Thoracic aorta (tissue), 2 donors: ENCODE results near the gene AUTS2. TPM values are rescaled to one million over a fixed set of nuclear protein-coding genes. Genes with fewer than 3 reads are reported as not detected.

Experiments used
- ATAC-seq: fragments of 150-250 bp; one replicate; pipeline ENCODE4 v1.8.0; 2017; ENCODE audit warnings: low read depth; ENCODE audit not compliant: insufficient number of reproducible peaks, low FRiP score
- DNase-seq: peaks from one replicate; pipeline ENCODE4 v3.0.0-alpha.2; 2020; ENCODE audit warnings: low spot score
- H3K27ac ChIP-seq, 2 donors: fragments of 200-600 bp; sonication (generic); 1 replicate in 1 of 2; 2 replicates in 1 of 2; pipeline ENCODE4 v1.5.1; 2016; ENCODE audit warnings: mild to moderate bottlenecking in 2 of 2, moderate library complexity in 2 of 2
- H3K27me3 ChIP-seq: fragments of 200-600 bp; sonication (generic); replicated peaks from 2 replicates; pipeline ENCODE4 v1.6.0; 2016; ENCODE audit warnings: mild to moderate bottlenecking; ENCODE audit not compliant: insufficient read depth
- H3K36me3 ChIP-seq: fragments of 200-600 bp; sonication (generic); one replicate; pipeline ENCODE4 v1.5.1; 2016
- H3K4me1 ChIP-seq, 2 donors: fragments of 200-600 bp; sonication (generic); 1 replicate in 1 of 2; 2 replicates in 1 of 2; pipeline versions ENCODE4 v1.5.1 to v1.6.0; 2016; ENCODE audit warnings: low read depth in 2 of 2, mild to moderate bottlenecking in 1 of 2; ENCODE audit not compliant: control insufficient read depth in 1 of 2
- H3K4me3 ChIP-seq: fragments of 200-600 bp; sonication (generic); 2 replicates; pipeline ENCODE4 v1.5.1; 2016; ENCODE audit warnings: mild to moderate bottlenecking
- H3K9me3 ChIP-seq: fragments of 200-600 bp; sonication (generic); 2 replicates; pipeline ENCODE4 v1.5.1; 2016
- total RNA-seq, 2 donors: library from RNA; depleted of rRNA; stranded (reverse); fragments of >200 nt; gene quantifications; one replicate each; pipeline versions ENCODE4 v1.1.0 to v1.2.3, GENCODE V29; 2016
- TF ChIP-seq, protein P1 (sequence below): fragments of 200-600 bp; sonication (generic); IDR thresholded peaks from one replicate; pipeline ENCODE4 v1.5.1; 2019; ENCODE audit warnings: antibody characterized with exemption

Gene AUTS2
- total RNA-seq, 2 donors from 2014 or later, result 49.4 to 101 TPM

- Histone ChIP-seq H3K27ac (no peak overlapping the region), H3K4me1 (no peaks in the 10 kb centered on the region), H3K4me3 (no peak overlapping the region), H3K27me3 (no peaks in the 10 kb centered on the region), H3K36me3 (no peaks in the 10 kb centered on the region), H3K9me3 (no peaks in the 10 kb centered on the region)
- TF ChIP-seq, protein P1, sequence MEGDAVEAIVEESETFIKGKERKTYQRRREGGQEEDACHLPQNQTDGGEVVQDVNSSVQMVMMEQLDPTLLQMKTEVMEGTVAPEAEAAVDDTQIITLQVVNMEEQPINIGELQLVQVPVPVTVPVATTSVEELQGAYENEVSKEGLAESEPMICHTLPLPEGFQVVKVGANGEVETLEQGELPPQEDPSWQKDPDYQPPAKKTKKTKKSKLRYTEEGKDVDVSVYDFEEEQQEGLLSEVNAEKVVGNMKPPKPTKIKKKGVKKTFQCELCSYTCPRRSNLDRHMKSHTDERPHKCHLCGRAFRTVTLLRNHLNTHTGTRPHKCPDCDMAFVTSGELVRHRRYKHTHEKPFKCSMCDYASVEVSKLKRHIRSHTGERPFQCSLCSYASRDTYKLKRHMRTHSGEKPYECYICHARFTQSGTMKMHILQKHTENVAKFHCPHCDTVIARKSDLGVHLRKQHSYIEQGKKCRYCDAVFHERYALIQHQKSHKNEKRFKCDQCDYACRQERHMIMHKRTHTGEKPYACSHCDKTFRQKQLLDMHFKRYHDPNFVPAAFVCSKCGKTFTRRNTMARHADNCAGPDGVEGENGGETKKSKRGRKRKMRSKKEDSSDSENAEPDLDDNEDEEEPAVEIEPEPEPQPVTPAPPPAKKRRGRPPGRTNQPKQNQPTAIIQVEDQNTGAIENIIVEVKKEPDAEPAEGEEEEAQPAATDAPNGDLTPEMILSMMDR, result no peak
- ATAC-seq (no peak), DNase-seq (no peak)
Measured at GRCh38 chr7:69847921-69848612, 249.8 kb downstream of the AUTS2 start.

- no peaks in the 10 kb centered on the region for H3K27me3 ChIP-seq
- no peak for ATAC-seq
- TF ChIP-seq, protein P1, result no peak
Measured at GRCh38 chr7:69849268-69849667, 251.0 kb downstream of the AUTS2 start.

DNA sequence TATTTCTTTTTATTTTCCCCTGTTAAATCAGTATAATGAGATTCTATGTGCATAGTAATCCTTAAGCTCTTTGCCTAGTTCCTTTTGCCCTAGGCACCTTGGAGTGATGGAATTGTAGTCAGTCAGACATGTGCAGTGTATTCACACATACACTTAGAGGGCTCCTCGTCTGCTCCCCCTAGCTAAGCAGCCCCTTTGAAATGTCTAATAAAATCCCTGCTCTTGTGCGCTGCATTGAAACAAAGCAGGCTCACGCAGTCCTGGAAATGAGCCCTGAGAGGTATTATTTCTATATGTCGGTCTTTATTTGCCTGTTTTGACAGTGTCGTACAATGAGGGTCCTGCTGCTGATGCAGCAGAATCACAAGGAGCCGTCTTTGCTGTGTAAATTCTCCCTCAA lies 258.7 kb downstream of the AUTS2 start:
- Histone ChIP-seq H3K4me3 (no peak overlapping the region), H3K9me3 (no peaks in the 10 kb centered on the region), H3K27me3 (no peaks in the 10 kb centered on the region), H3K27ac (no peak overlapping the region), H3K36me3 (no peaks in the 10 kb centered on the region), H3K4me1 (no peaks in the 10 kb centered on the region)
- ATAC-seq, result no peak
- TF ChIP-seq, protein P1, result no peak
- no peak for DNase-seq

More at GRCh38 chr7:69849268-69849667, 251.0 kb downstream of the AUTS2 start:
- Histone ChIP-seq H3K4me3 (no peak overlapping the region), H3K36me3 (no peaks in the 10 kb centered on the region), H3K27ac (no peak overlapping the region), H3K4me1 (no peaks in the 10 kb centered on the region), H3K9me3 (no peaks in the 10 kb centered on the region)
- no peak for DNase-seq

DNA sequence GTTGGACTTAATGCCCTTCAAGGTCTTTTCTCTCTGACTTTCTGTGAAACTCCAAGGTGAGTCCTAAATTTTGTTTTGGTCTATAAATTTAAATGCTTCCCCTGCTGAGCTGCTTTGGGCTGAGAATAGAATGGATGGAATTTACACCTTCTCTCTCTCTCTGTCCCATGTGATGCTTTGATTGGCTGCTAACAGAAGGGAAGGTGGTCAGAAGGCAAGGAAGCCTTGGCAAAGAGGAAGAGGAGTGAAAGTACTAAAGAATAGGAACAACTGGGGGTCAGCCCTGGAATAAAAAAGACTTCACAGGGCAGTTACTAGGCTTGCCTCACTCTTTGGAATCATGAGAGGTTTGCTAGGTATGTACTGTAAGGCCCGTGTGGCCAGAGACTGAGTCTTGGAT lies 260.2 kb downstream of the AUTS2 start:
- H3K4me1 ChIP-seq, result no peaks in the 10 kb centered on the region
- H3K9me3 ChIP-seq, result no peaks in the 10 kb centered on the region
- H3K27ac ChIP-seq, result no peak overlapping the region
- TF ChIP-seq, protein P1, result no peak
- H3K27me3 ChIP-seq, result no peaks in the 10 kb centered on the region
- DNase-seq (no peak), ATAC-seq (no peak)
- H3K36me3 ChIP-seq, result no peaks in the 10 kb centered on the region
- H3K4me3 ChIP-seq, result no peak overlapping the region

DNA sequence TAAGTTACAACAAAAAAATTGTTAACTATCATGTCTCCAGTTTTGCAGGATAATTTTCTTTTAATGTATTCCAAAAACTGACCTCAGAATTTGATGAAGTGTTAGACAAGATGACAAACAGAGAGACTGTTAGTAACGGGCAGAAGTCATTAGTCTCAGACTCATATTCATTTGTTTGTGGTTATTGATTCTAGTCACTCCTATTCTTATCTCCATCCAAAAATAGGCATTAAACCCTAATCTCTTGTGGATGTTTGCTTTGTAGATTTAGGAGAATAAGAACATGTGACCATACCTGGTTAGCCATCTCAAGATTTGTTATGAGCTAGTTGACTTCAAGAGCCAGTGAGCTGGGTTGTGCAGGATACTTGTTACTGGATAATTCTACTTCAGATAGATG lies 261.1 kb downstream of the AUTS2 start:
- DNase-seq (no peak), ATAC-seq (no peak)
- Histone ChIP-seq H3K27me3 (no peaks in the 10 kb centered on the region), H3K36me3 (no peaks in the 10 kb centered on the region), H3K27ac (no peak overlapping the region), H3K9me3 (no peaks in the 10 kb centered on the region), H3K4me3 (no peak overlapping the region), H3K4me1 (no peaks in the 10 kb centered on the region)
- TF ChIP-seq, protein P1, result no peak
